K562 (cell line): ENCODE data around the gene CHMP1A. TPM values are rescaled to one million over a fixed set of nuclear protein-coding genes. Genes with fewer than 3 reads are reported as not detected.
A peak's percentile ranks its signal among the peaks of the same experiment; 100 is the strongest.

Source experiments
- ATF7 ChIP-seq: fragments of 450-650 bp; IDR thresholded peaks from 2 replicates; pipeline ENCODE4 v1.7.1; 2014; ENCODE audit warnings: mild to moderate bottlenecking, moderate library complexity
- DEAF1 ChIP-seq: fragments of 450-650 bp; formaldehyde crosslinking; IDR thresholded peaks from 2 replicates; pipeline ENCODE4 v1.4.0; 2020; ENCODE audit warnings: mild to moderate bottlenecking, moderate library complexity
- FOSL1 ChIP-seq: fragments of 200-800 bp; sonication (Bioruptor generic); conservative IDR thresholded peaks from 2 replicates; pipeline ENCODE4 v1.6.1; 2016; ENCODE audit warnings: missing genetic modification characterization, missing compliant biosample characterization
- HIVEP1 ChIP-seq: fragments of 250-450 bp; sonication (Bioruptor Pico); IDR thresholded peaks from 2 replicates; pipeline ENCODE4 v1.4.0; 2020; ENCODE audit warnings: mild to moderate bottlenecking
- ILF3 ChIP-seq: fragments of 450-650 bp; IDR thresholded peaks from 2 replicates; pipeline ENCODE4 v1.6.1; 2018; ENCODE audit warnings: antibody characterized with exemption, mild to moderate bottlenecking, moderate library complexity, borderline replicate concordance
- IRF9 ChIP-seq: fragments of 450-650 bp; IDR thresholded peaks from 2 replicates; pipeline ENCODE4 v1.6.1; 2016; ENCODE audit warnings: missing biosample characterization, missing genetic modification characterization
- KDM4B ChIP-seq, 2 experiments: fragments of 450-650 bp in 1 of 2; sonication (generic) in 1 of 2; IDR thresholded peaks; 2 replicates each; pipeline ENCODE4 v1.6.1; 2016 to 2017; ENCODE audit warnings: borderline replicate concordance in 2 of 2, antibody characterized with exemption in 1 of 2, low read depth in 1 of 2, mild to moderate bottlenecking in 1 of 2
- MEF2D ChIP-seq: conservative IDR thresholded peaks from 2 replicates; pipeline ENCODE4 v1.6.1; 2016; ENCODE audit warnings: low read depth, missing genetic modification characterization, missing compliant biosample characterization
- NCOR1 ChIP-seq: fragments of 450-650 bp; IDR thresholded peaks from 2 replicates; pipeline ENCODE4 v1.6.1; 2016; ENCODE audit warnings: mild to moderate bottlenecking, moderate library complexity
- NFYB ChIP-seq: IDR thresholded peaks from 2 replicates; pipeline ENCODE4 v1.6.1; 2011; ENCODE audit warnings: mild to moderate bottlenecking, moderate library complexity; ENCODE audit not compliant: insufficient read length; ENCODE audit errors: extremely low read depth
- RNF219 ChIP-seq: fragments of 250-450 bp; sonication (Bioruptor Pico); IDR thresholded peaks from 2 replicates; pipeline ENCODE4 v1.5.0; 2022; ENCODE audit warnings: mild to moderate bottlenecking
- RREB1 ChIP-seq: fragments of 250-450 bp; sonication (Bioruptor Pico); IDR thresholded peaks from 2 replicates; pipeline ENCODE4 v1.4.0; 2020
- SLC30A9 ChIP-seq: fragments of 250-450 bp; sonication (Bioruptor Pico); IDR thresholded peaks from 2 replicates; pipeline ENCODE4 v1.8.0; 2022; ENCODE audit warnings: mild to moderate bottlenecking, moderate library complexity
- SOX6 ChIP-seq: fragments of 450-650 bp; IDR thresholded peaks from 2 replicates; pipeline ENCODE4 v1.6.1; 2014; ENCODE audit warnings: mild to moderate bottlenecking
- TAL1 ChIP-seq: fragments of 450-650 bp; IDR thresholded peaks from 2 replicates; pipeline ENCODE4 v1.6.1; 2016; ENCODE audit warnings: mild to moderate bottlenecking
- ZNF124 ChIP-seq: sonication (generic); formaldehyde crosslinking; IDR thresholded peaks from 2 replicates; pipeline ENCODE4 v1.8.1; 2022; ENCODE audit warnings: missing genetic modification reagents
- ZNF589 ChIP-seq: fragments of 200-800 bp; sonication (Bioruptor generic); IDR thresholded peaks from 2 replicates; pipeline ENCODE4 v1.6.1; 2016; ENCODE audit warnings: low read depth, missing genetic modification characterization, missing compliant biosample characterization
- ZNF76 ChIP-seq: fragments of 250-450 bp; sonication (Bioruptor Pico); IDR thresholded peaks from 2 replicates; pipeline ENCODE4 v1.4.0; 2020; ENCODE audit warnings: mild to moderate bottlenecking, moderate library complexity, borderline replicate concordance
- polyA plus RNA-seq, 8 experiments: library from polyadenylated mRNA; depleted of rRNA in 4 of 8; stranded (reverse) in 5 of 8; unstranded in 3 of 8; fragments of >200 nt; fragmentation: Nextera tagmentation in 2 of 8; fragmentation: Illumina TruSeq in 1 of 8; extraction: Ambion mirVana in 2 of 8; extraction: Trizol in 1 of 8; gene quantifications; 2 replicates each; pipeline versions ENCODE4 v1.2.1 to v1.2.3, GENCODE V29; 2011 to 2014; ENCODE audit warnings: inconsistent platforms in 1 of 8, missing spikeins in 1 of 8
- total RNA-seq, 7 experiments: library from RNA; depleted of rRNA in 6 of 7; stranded (reverse); fragments of >200 nt in 6 of 7; fragmentation: Illumina TruSeq in 2 of 7; extraction: Trizol in 2 of 7; gene quantifications; 2 replicates each; pipeline versions ENCODE4 v1.2.1 to v1.2.3, GENCODE V29; 2011 to 2021; ENCODE audit warnings: low replicate concordance in 1 of 7

The CHMP1A gene
- total and polyA plus RNA-seq, 9 of the 15 experiments (the other 6 are each of a cell fraction or from before 2014, with no cell fraction given), result 0.83 to 79.9 (median 45.2) TPM

- TF ChIP-seq RNF219 (CRISPR knock-in tag) (no peak), ZNF76 (no peak), ILF3 (no peak), NFYB (no peak), SLC30A9 (CRISPR knock-in tag) (no peak), MEF2D (tag) (no peak), RREB1 (CRISPR knock-in tag) (no peak), TAL1 (no peak), FOSL1 (peak; percentile 73), DEAF1 (CRISPR knock-in tag) (peak; percentile 64), HIVEP1 (CRISPR knock-in tag) (no peak), NCOR1 (no peak), SOX6 (peak; percentile 66), ZNF589 (CRISPR knock-in tag) (no peak; the same call in 1 of the 2 replicates), ATF7 (peak; percentile 100), IRF9 (tag) (no peak), KDM4B (IDR thresholded peaks at IDR 0.05; ENCODE audit: borderline replicate concordance in 2 of 2, low read depth in 1 of 2) (no peak), ZNF124 (CRISPR knock-in tag) (no peak)
These were observed 42.7 kb upstream of the CHMP1A start (continued) for GRCh38 chr16:89700100-89700648.
